H9 (cell line): ENCODE results near the gene SLC22A6. TPM values are rescaled to one million over a fixed set of nuclear protein-coding genes. Genes with fewer than 3 reads are reported as not detected.

Source experiments
- DNase-seq: peaks from one replicate; pipeline ENCODE4 v3.0.0-alpha.2; 2017
- H2AFZ ChIP-seq: one replicate; pipeline ENCODE4 v1.6.1; 2013; ENCODE audit warnings: mild to moderate bottlenecking, low read length, control low read depth, moderate library complexity
- H2AK5ac ChIP-seq: 2 replicates; pipeline ENCODE4 v1.6.1; 2013; ENCODE audit warnings: low read length, control low read depth, mixed read lengths; ENCODE audit not compliant: insufficient read length
- H2BK120ac ChIP-seq: one replicate; pipeline ENCODE4 v1.6.1; 2013; ENCODE audit warnings: low read depth, mild to moderate bottlenecking, low read length, control low read depth, inconsistent platforms; ENCODE audit not compliant: poor library complexity, severe bottlenecking
- H2BK12ac ChIP-seq: 2 replicates; pipeline ENCODE4 v1.6.1; 2013; ENCODE audit warnings: low read length, control low read depth, mixed read lengths, low read depth; ENCODE audit not compliant: insufficient read length
- H2BK15ac ChIP-seq: 2 replicates; pipeline ENCODE4 v1.6.1; 2013; ENCODE audit warnings: low read depth, low read length, control low read depth
- H2BK20ac ChIP-seq: one replicate; pipeline ENCODE4 v1.6.1; 2013; ENCODE audit warnings: low read depth, mild to moderate bottlenecking, low read length, control low read depth, inconsistent platforms; ENCODE audit not compliant: poor library complexity, severe bottlenecking
- H2BK5ac ChIP-seq: 2 replicates; pipeline ENCODE4 v1.6.1; 2013; ENCODE audit warnings: low read length, control low read depth, mixed read lengths; ENCODE audit not compliant: insufficient read length
- H3K14ac ChIP-seq: 2 replicates; pipeline ENCODE4 v1.6.1; 2013; ENCODE audit warnings: low read length, control low read depth; ENCODE audit not compliant: insufficient read depth
- H3K18ac ChIP-seq: 2 replicates; pipeline ENCODE4 v1.6.1; 2013; ENCODE audit warnings: low read depth, mild to moderate bottlenecking, mixed read lengths, low read length, control low read depth; ENCODE audit not compliant: insufficient read length
- H3K23ac ChIP-seq: 2 replicates; pipeline ENCODE4 v1.6.1; 2013; ENCODE audit warnings: low read length, control low read depth, mixed read lengths, low read depth; ENCODE audit not compliant: insufficient read length
- H3K23me2 ChIP-seq: 2 replicates; pipeline ENCODE4 v1.6.1; 2013; ENCODE audit warnings: low read depth, mild to moderate bottlenecking, mixed read lengths, low read length, control low read depth; ENCODE audit not compliant: insufficient read length, poor library complexity, severe bottlenecking
- H3K27ac ChIP-seq: 2 replicates; pipeline ENCODE4 v1.5.1; 2013; ENCODE audit warnings: low read length, control low read depth, mixed read lengths, low read depth; ENCODE audit not compliant: insufficient read length
- H3K27me3 ChIP-seq: 2 replicates; pipeline ENCODE4 v1.6.1; 2013; ENCODE audit warnings: low read length, control low read depth, inconsistent platforms; ENCODE audit not compliant: insufficient read depth
- H3K4ac ChIP-seq: 2 replicates; pipeline ENCODE4 v1.6.1; 2013; ENCODE audit warnings: low read depth, mild to moderate bottlenecking, control low read depth, inconsistent platforms, low read length, moderate library complexity
- H3K4me1 ChIP-seq: 2 replicates; pipeline ENCODE4 v1.6.1; 2013; ENCODE audit warnings: low read length, control low read depth, inconsistent platforms; ENCODE audit not compliant: insufficient read depth
- H3K4me2 ChIP-seq: 2 replicates; pipeline ENCODE4 v1.6.1; 2013; ENCODE audit warnings: low read length, control low read depth, mixed read lengths; ENCODE audit not compliant: insufficient read length, insufficient read depth
- H3K56ac ChIP-seq: 2 replicates; pipeline ENCODE4 v1.6.1; 2013; ENCODE audit warnings: low read depth, mild to moderate bottlenecking, mixed read lengths, low read length, control low read depth; ENCODE audit not compliant: insufficient read length
- H3K79me1 ChIP-seq: 2 replicates; pipeline ENCODE4 v1.6.1; 2013; ENCODE audit warnings: low read depth, mild to moderate bottlenecking, moderate library complexity, low read length, control low read depth, inconsistent platforms; ENCODE audit not compliant: insufficient read depth, poor library complexity, severe bottlenecking
- H3K79me2 ChIP-seq: 2 replicates; pipeline ENCODE4 v1.6.1; 2013; ENCODE audit warnings: low read length, control low read depth, inconsistent platforms; ENCODE audit not compliant: insufficient read depth
- H3K9ac ChIP-seq: 2 replicates; pipeline ENCODE4 v1.6.1; 2013; ENCODE audit warnings: low read length, control low read depth, mixed read lengths; ENCODE audit not compliant: insufficient read length; ENCODE audit errors: extremely low read depth
- H3K9me3 ChIP-seq: one replicate; pipeline ENCODE4 v1.6.1; 2013; ENCODE audit warnings: low read depth, low read length, inconsistent platforms; ENCODE audit not compliant: control insufficient read depth
- H3T11ph ChIP-seq: one replicate; pipeline ENCODE4 v1.6.1; 2013; ENCODE audit warnings: mild to moderate bottlenecking, low read length, control low read depth, inconsistent platforms
- H4K20me1 ChIP-seq: one replicate; pipeline ENCODE4 v1.6.1; 2013; ENCODE audit not compliant: control insufficient read depth, insufficient read length, insufficient read depth
- H4K5ac ChIP-seq: 2 replicates; pipeline ENCODE4 v1.6.1; 2013; ENCODE audit warnings: low read depth, mild to moderate bottlenecking, mixed read lengths, low read length, control low read depth; ENCODE audit not compliant: insufficient read length
- H4K8ac ChIP-seq: replicated peaks from 2 replicates; pipeline ENCODE4 v1.6.1; 2013; ENCODE audit warnings: low read length, control low read depth, mixed read lengths, low read depth; ENCODE audit not compliant: insufficient read length
- H4K91ac ChIP-seq: 2 replicates; pipeline ENCODE4 v1.6.1; 2013; ENCODE audit warnings: low read depth, mild to moderate bottlenecking, moderate library complexity, mixed read lengths, low read length, control low read depth; ENCODE audit not compliant: insufficient read length
- H3K27ac Mint-ChIP-seq, 3 experiments: 2 replicates in 2 of 3; 3 replicates in 1 of 3; pipeline ENCODE4 v1.8.0; 2020 to 2021; ENCODE audit warnings: mixed read lengths in 3 of 3, mild to moderate bottlenecking in 1 of 3, moderate library complexity in 1 of 3
- H3K27me3 Mint-ChIP-seq: 2 replicates; pipeline ENCODE4 v1.8.0; 2021; ENCODE audit warnings: low read depth, mild to moderate bottlenecking, moderate library complexity, mixed read lengths
- H3K36me3 Mint-ChIP-seq, 3 experiments: 2 replicates in 2 of 3; 3 replicates in 1 of 3; pipeline ENCODE4 v1.8.0; 2020 to 2021; ENCODE audit warnings: low read depth in 3 of 3, mixed read lengths in 3 of 3; ENCODE audit not compliant: insufficient read depth in 1 of 3
- H3K4me1 Mint-ChIP-seq, 2 experiments: 2 replicates each; pipeline ENCODE4 v1.8.0; 2020; ENCODE audit warnings: mixed read lengths in 2 of 2
- H3K4me3 Mint-ChIP-seq, 2 experiments: 2 replicates in 1 of 2; 3 replicates in 1 of 2; pipeline ENCODE4 v1.8.0; 2020 to 2021; ENCODE audit warnings: mild to moderate bottlenecking in 2 of 2, mixed read lengths in 2 of 2, moderate library complexity in 1 of 2
- H3K9me3 Mint-ChIP-seq, 2 experiments: 2 replicates in 1 of 2; 3 replicates in 1 of 2; pipeline ENCODE4 v1.8.0; 2020; ENCODE audit warnings: mild to moderate bottlenecking in 2 of 2, mixed read lengths in 2 of 2, moderate library complexity in 1 of 2
- WGBS: extraction: QIAGEN DNeasy Blood & Tissue Kit; methylation state at CpG from one replicate; pipeline ENCODE4 v1.1.7; 2013; ENCODE audit warnings: missing lambda C conversion rate, low lambda C conversion rate, mixed read lengths; ENCODE audit not compliant: insufficient read length; ENCODE audit errors: extremely low coverage; 5-methylcytosine and 5-hydroxymethylcytosine counted together
- total RNA-seq: library from RNA; stranded (reverse); gene quantifications from 2 replicates; pipeline ENCODE4 v1.2.1, GENCODE V29; 2021
- TF ChIP-seq, protein P1 (sequence below): fragments of 200-600 bp; sonication (generic); conservative IDR thresholded peaks from 3 replicates; pipeline ENCODE4 v1.8.0; 2021; ENCODE audit warnings: antibody characterized with exemption, mild to moderate bottlenecking

The SLC22A6 gene
- total RNA-seq, 1 experiment from 2014 or later: not detected

DNA sequence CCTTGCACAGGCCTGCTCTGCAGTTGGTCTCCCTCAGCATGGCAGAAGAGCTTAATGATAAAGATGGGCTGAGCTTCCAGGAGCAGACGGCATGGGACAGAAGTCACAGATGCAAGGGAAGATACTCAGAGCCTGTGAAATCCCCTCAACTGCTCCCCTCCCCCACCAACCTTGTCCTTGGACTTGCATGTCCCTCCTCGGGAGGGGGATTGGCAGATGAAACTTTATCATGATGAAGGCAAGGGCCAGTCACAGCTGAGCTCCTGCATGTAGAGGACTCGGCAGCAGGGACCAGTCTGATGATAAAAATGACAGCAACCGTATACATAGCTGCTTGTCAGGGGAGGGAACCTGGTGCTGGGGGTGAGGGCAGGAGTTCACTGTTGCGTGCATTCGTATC is 37.7 kb upstream of the SLC22A6 start:
- H3K36me3 Mint-ChIP-seq: peaks cover 0 to 4% (median 0%) of the 10 kb centered on the region in 3 experiments; a peak in 2 of 7 replicates
- peak; percentile 22 for DNase-seq
- H3K4ac ChIP-seq: no peak overlapping the region

More for the DNA sequence above, 37.7 kb upstream of the SLC22A6 start:
- H2BK20ac ChIP-seq: no peak overlapping the region
- H3K27ac Mint-ChIP-seq: no peak overlapping the region
- no peak overlapping the region for H2BK5ac ChIP-seq
- no peaks in the 10 kb centered on the region for H3K4me1 ChIP-seq
- no CpG with 5 or more reads among the region's 6 CpGs for WGBS
- no peaks in the 10 kb centered on the region for H3K23me2 ChIP-seq
- peaks cover 29% of the 10 kb centered on the region for H3K27me3 Mint-ChIP-seq
- no peaks in the 10 kb centered on the region for H4K20me1 ChIP-seq
- H3K9ac ChIP-seq: no peak overlapping the region
- no peak overlapping the region for H3K14ac ChIP-seq
- no peaks in the 10 kb centered on the region for H3K79me1 ChIP-seq
- no peaks in the 10 kb centered on the region for H3K27me3 ChIP-seq
- H2BK15ac ChIP-seq: no peak overlapping the region
- no peak overlapping the region for H2BK120ac ChIP-seq
- H3K4me1 Mint-ChIP-seq: peaks cover 19 to 28% of the 10 kb centered on the region in 2 experiments
- H4K8ac ChIP-seq: no peak overlapping the region
- no peak overlapping the region for H3K23ac ChIP-seq
- H3K56ac ChIP-seq: no peak overlapping the region
- H2AFZ ChIP-seq: no peak overlapping the region
- no peaks in the 10 kb centered on the region for H3K79me2 ChIP-seq
- no peak overlapping the region for H2BK12ac ChIP-seq
- no peak overlapping the region for H3K27ac ChIP-seq
- peaks cover 2 to 10% of the 10 kb centered on the region in 2 experiments; a peak in 3 of 5 replicates for H3K9me3 Mint-ChIP-seq
- H2AK5ac ChIP-seq: no peak overlapping the region
- no peak overlapping the region for H3K4me2 ChIP-seq
- H3K18ac ChIP-seq: no peak overlapping the region
- H4K5ac ChIP-seq: no peak overlapping the region
- H3K4me3 Mint-ChIP-seq: no peak overlapping the region
- TF ChIP-seq, protein P1, sequence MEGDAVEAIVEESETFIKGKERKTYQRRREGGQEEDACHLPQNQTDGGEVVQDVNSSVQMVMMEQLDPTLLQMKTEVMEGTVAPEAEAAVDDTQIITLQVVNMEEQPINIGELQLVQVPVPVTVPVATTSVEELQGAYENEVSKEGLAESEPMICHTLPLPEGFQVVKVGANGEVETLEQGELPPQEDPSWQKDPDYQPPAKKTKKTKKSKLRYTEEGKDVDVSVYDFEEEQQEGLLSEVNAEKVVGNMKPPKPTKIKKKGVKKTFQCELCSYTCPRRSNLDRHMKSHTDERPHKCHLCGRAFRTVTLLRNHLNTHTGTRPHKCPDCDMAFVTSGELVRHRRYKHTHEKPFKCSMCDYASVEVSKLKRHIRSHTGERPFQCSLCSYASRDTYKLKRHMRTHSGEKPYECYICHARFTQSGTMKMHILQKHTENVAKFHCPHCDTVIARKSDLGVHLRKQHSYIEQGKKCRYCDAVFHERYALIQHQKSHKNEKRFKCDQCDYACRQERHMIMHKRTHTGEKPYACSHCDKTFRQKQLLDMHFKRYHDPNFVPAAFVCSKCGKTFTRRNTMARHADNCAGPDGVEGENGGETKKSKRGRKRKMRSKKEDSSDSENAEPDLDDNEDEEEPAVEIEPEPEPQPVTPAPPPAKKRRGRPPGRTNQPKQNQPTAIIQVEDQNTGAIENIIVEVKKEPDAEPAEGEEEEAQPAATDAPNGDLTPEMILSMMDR: no peak
- no peaks in the 10 kb centered on the region for H3K9me3 ChIP-seq
- no peak overlapping the region for H4K91ac ChIP-seq
- no peak overlapping the region for H3T11ph ChIP-seq
